ENCODE results near the gene CNIH4.
"Not testable (repeated sequence)": the region's sequence is repeated elsewhere in the genome, so short reads cannot be mapped to it uniquely, and the experiment has no call there.

Gene CNIH4

GRCh38 chr1:224343679-224344078, 13.0 kb upstream of the CNIH4 start:
- in situ Hi-C loops (cut with HindIII; ENCODE audit: low sequenced_read_pairs) = no loop called here

GRCh38 chr1:224348137-224348536, 8.5 kb upstream of the CNIH4 start:
- in situ Hi-C loops (cut with HindIII; ENCODE audit: low sequenced_read_pairs) = no loop called here

- in situ Hi-C loops (cut with HindIII; ENCODE audit: low sequenced_read_pairs) = not testable (repeated sequence)
These were observed 7.0 kb upstream of the CNIH4 start for GRCh38 chr1:224349716-224350115.

- in situ Hi-C loops (cut with HindIII; ENCODE audit: low sequenced_read_pairs) = not testable (repeated sequence)
These were observed 4.1 kb upstream of the CNIH4 start for GRCh38 chr1:224352436-224353085.

GRCh38 chr1:224353975-224354925, 2.4 kb upstream of the CNIH4 start:
- in situ Hi-C loops (cut with HindIII; ENCODE audit: low sequenced_read_pairs) = no loop called here

GRCh38 chr1:224357626-224358124, 996 bp downstream of the CNIH4 start:
- in situ Hi-C loops (cut with HindIII; ENCODE audit: low sequenced_read_pairs) = loop anchor here (5.0 kb wide), 1 partner anchor 95 kb away; no protein-coding TSS in a partner anchor

- in situ Hi-C loops (cut with HindIII; ENCODE audit: low sequenced_read_pairs) = loop anchor here (5.0 kb wide), 1 partner anchor 96 kb away; no protein-coding TSS in a partner anchor
These were observed 1.6 kb downstream of the CNIH4 start for GRCh38 chr1:224358237-224358636.

- in situ Hi-C loops (cut with HindIII; ENCODE audit: low sequenced_read_pairs) = loop anchor here (5.0 kb wide), 1 partner anchor 97 kb away; no protein-coding TSS in a partner anchor
These were observed 2.5 kb downstream of the CNIH4 start for GRCh38 chr1:224359207-224359606.

GRCh38 chr1:224368409-224368808, 11.7 kb downstream of the CNIH4 start:
- in situ Hi-C loops (cut with HindIII; ENCODE audit: low sequenced_read_pairs) = no loop called here

GRCh38 chr1:224373008-224373590, 16.4 kb downstream of the CNIH4 start:
- in situ Hi-C loops (cut with HindIII; ENCODE audit: low sequenced_read_pairs) = loop anchor here (5.0 kb wide), 1 partner anchor 216 kb away; no protein-coding TSS in a partner anchor

- in situ Hi-C loops (cut with HindIII; ENCODE audit: low sequenced_read_pairs) = no loop called here
These were observed 18.4 kb downstream of the CNIH4 start for GRCh38 chr1:224375059-224375458.

GRCh38 chr1:224377676-224378006, 21.0 kb downstream of the CNIH4 start:
- in situ Hi-C loops (cut with HindIII; ENCODE audit: low sequenced_read_pairs) = no loop called here

- in situ Hi-C loops (cut with HindIII; ENCODE audit: low sequenced_read_pairs) = no loop called here
These were observed 22.4 kb downstream of the CNIH4 start for GRCh38 chr1:224378855-224379631.

GRCh38 chr1:224380003-224380402, 23.3 kb downstream of the CNIH4 start:
- in situ Hi-C loops (cut with HindIII; ENCODE audit: low sequenced_read_pairs) = no loop called here

GRCh38 chr1:224381880-224382548, 25.3 kb downstream of the CNIH4 start:
- in situ Hi-C loops (cut with HindIII; ENCODE audit: low sequenced_read_pairs) = no loop called here

GRCh38 chr1:224383218-224383617, 26.5 kb downstream of the CNIH4 start:
- in situ Hi-C loops (cut with HindIII; ENCODE audit: low sequenced_read_pairs) = no loop called here

- in situ Hi-C loops (cut with HindIII; ENCODE audit: low sequenced_read_pairs) = no loop called here
These were observed 30.7 kb downstream of the CNIH4 start for GRCh38 chr1:224387302-224387912.

GRCh38 chr1:224387943-224388342, 31.3 kb downstream of the CNIH4 start:
- in situ Hi-C loops (cut with HindIII; ENCODE audit: low sequenced_read_pairs) = no loop called here

- in situ Hi-C loops (cut with HindIII; ENCODE audit: low sequenced_read_pairs) = no loop called here
These were observed 33.8 kb downstream of the CNIH4 start for GRCh38 chr1:224390517-224390916.

Data from endothelial cell of hepatic sinusoid (primary cell).